ENCODE measurements around the gene KAT6B. TPM values are rescaled to one million over a fixed set of nuclear protein-coding genes. Genes with fewer than 3 reads are reported as not detected.
"Not testable (repeated sequence)": the region's sequence is repeated elsewhere in the genome, so short reads cannot be mapped to it uniquely, and the experiment has no call there.

Gene KAT6B
- polyA plus RNA-seq, 4 donors: 39.9 to 53.7 (median 45.7) TPM

- DNase-seq (ENCODE audit: low read depth in 4 of 4, low spot score in 2 of 4): no peak
These were observed 224.9 kb downstream of the KAT6B start for GRCh38 chr10:75051308-75051707.

- DNase-seq (ENCODE audit: low read depth in 4 of 4, low spot score in 2 of 4): not testable (repeated sequence)
These were observed 229.6 kb downstream of the KAT6B start for GRCh38 chr10:75055896-75056406.

GRCh38 chr10:75057680-75058079 is 231.3 kb downstream of the KAT6B start:
- DNase-seq (ENCODE audit: low read depth in 4 of 4, low spot score in 2 of 4): no peak

GRCh38 chr10:75058161-75058560 is 231.8 kb downstream of the KAT6B start:
- DNase-seq (ENCODE audit: low read depth in 4 of 4, low spot score in 2 of 4): no peak

- no peak for DNase-seq (ENCODE audit: low read depth in 4 of 4, low spot score in 2 of 4)
These were observed 235.5 kb downstream of the KAT6B start for GRCh38 chr10:75061709-75062505.

GRCh38 chr10:75062506-75063299 is 236.3 kb downstream of the KAT6B start:
- no peak for DNase-seq (ENCODE audit: low read depth in 4 of 4, low spot score in 2 of 4)

- DNase-seq (ENCODE audit: low read depth in 4 of 4, low spot score in 2 of 4): no peak
These were observed 237.2 kb downstream of the KAT6B start for GRCh38 chr10:75063461-75064230.

GRCh38 chr10:75065076-75065475 is 238.7 kb downstream of the KAT6B start:
- no peak for DNase-seq (ENCODE audit: low read depth in 4 of 4, low spot score in 2 of 4)

GRCh38 chr10:75066271-75066670 is 239.9 kb downstream of the KAT6B start:
- no peak for DNase-seq (ENCODE audit: low read depth in 4 of 4, low spot score in 2 of 4)

- no peak for DNase-seq (ENCODE audit: low read depth in 4 of 4, low spot score in 2 of 4)
These were observed 240.9 kb downstream of the KAT6B start for GRCh38 chr10:75067272-75067671.

- no peak for DNase-seq (ENCODE audit: low read depth in 4 of 4, low spot score in 2 of 4)
These were observed 242.1 kb downstream of the KAT6B start for GRCh38 chr10:75068523-75068922.

- no peak for DNase-seq (ENCODE audit: low read depth in 4 of 4, low spot score in 2 of 4)
These were observed 244.1 kb downstream of the KAT6B start for GRCh38 chr10:75070476-75070875.

GRCh38 chr10:75070961-75071428 is 244.6 kb downstream of the KAT6B start:
- DNase-seq (ENCODE audit: low read depth in 4 of 4, low spot score in 2 of 4): peak; percentile 31 to 53 (median 35)

GRCh38 chr10:75071756-75072155 is 245.4 kb downstream of the KAT6B start:
- DNase-seq (ENCODE audit: low read depth in 4 of 4, low spot score in 2 of 4): no peak

GRCh38 chr10:75072727-75073126 is 246.3 kb downstream of the KAT6B start:
- no peak for DNase-seq (ENCODE audit: low read depth in 4 of 4, low spot score in 2 of 4)

- DNase-seq (ENCODE audit: low read depth in 4 of 4, low spot score in 2 of 4): no peak
These were observed 247.0 kb downstream of the KAT6B start for GRCh38 chr10:75073442-75073841.

GRCh38 chr10:75074711-75075445 is 248.5 kb downstream of the KAT6B start:
- DNase-seq (ENCODE audit: low read depth in 4 of 4, low spot score in 2 of 4): no peak

- DNase-seq (ENCODE audit: low read depth in 4 of 4, low spot score in 2 of 4): no peak
These were observed 249.9 kb downstream of the KAT6B start for GRCh38 chr10:75076348-75076747.

- DNase-seq (ENCODE audit: low read depth in 4 of 4, low spot score in 2 of 4): no peak
These were observed 253.2 kb downstream of the KAT6B start for GRCh38 chr10:75079436-75080083.

GRCh38 chr10:75080554-75080953 is 254.2 kb downstream of the KAT6B start:
- no peak for DNase-seq (ENCODE audit: low read depth in 4 of 4, low spot score in 2 of 4)

Measured in left renal cortex interstitium (tissue), 4 donors.